Activated gamma-delta T cell (primary cell): ENCODE measurements around the gene HMOX2.

Source experiments
- DNase-seq: peaks from one replicate; lab custom pipeline; 2025; lab: John Stamatoyannopoulos, UW
- total RNA-seq, 2 donors: gene quantifications; one replicate each; lab custom pipeline; 2026; lab: John Stamatoyannopoulos, UW

HMOX2 gene, protein sequence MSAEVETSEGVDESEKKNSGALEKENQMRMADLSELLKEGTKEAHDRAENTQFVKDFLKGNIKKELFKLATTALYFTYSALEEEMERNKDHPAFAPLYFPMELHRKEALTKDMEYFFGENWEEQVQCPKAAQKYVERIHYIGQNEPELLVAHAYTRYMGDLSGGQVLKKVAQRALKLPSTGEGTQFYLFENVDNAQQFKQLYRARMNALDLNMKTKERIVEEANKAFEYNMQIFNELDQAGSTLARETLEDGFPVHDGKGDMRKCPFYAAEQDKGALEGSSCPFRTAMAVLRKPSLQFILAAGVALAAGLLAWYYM
- total RNA-seq, result 60.4 to 66.0 reads per million in 2 donors

DNA sequence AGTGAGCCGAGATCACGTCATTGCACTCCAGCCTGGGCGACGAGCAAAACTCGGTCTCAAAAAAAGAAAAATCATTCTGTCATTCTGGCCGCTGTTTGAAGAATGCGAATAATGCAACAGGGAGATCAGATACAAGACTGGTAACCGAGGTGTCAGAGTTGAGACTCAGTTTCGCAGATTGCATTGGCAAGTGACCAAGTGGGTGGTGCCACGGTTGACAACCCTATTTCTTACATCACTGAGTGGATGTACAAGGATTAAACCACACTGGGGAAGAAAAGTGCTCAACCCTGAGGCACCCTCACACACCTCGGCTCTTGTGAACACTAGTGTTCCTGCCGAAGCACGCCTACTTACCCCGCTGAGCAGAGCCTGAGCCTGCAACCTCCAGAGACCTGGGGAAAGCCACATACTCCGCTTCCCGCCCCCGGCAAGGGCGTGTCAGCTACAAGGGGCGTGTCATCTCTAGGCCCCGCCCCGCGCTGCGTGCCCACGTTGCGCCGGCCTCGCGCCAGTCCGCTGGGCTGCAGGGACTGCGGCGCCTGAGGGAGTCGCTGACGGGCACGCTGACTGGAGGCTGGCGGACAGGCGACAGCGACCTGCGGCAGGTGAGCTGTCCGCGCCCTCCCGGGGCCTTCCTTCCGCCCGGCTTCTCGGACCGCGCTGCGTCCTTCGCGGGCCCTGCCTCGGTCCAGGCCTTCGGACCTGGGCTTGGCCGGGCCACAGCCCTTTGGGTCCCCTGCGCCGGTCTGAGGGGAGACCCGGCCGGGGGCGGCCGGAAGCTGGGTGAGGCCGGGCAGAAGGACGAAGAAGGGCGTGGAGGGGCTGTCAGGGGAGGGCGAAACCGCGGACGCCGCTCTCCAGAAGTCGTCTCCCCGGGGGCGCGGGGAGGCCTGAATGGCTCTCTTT lies at the start of gene HMOX2:
Gene HMOX2 (plus strand): TSS at position 519 of the 909 bp plus-strand sequence. CDS start 29,127 bp downstream, outside the sequence.
- DNase-seq, result peak; percentile 89

DNA sequence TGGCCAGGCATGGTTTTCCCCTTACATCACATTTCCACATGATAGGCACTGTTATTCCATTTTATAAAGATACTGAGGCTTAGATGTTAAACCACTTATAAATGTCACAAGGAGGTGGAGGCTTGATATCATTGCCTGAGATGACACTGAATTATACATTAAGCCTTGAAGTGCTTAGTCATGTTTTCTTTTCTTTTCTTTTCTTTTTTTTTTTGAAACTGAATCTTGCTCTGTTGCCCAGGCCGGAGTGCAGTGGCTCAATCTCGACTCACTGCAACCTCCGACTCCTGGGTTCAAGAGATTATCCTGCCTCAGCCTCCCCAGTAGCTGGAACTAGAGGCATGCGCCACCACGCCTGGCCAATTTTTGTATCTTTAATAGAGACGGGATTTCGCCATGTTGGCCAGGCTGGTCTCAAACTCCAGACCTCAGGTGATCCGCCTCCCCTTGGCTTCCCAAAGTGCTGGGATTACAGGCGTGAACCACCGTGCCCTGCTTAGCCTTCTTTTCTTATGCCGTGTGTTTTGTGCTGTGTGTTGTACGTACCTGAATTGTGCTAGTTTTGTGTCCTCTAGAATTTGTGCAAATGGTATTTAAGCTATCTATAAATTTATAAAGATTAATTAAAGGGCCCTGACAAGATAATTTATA lies 49.4 kb upstream of the HMOX2 start:
- DNase-seq, result no peak

DNA sequence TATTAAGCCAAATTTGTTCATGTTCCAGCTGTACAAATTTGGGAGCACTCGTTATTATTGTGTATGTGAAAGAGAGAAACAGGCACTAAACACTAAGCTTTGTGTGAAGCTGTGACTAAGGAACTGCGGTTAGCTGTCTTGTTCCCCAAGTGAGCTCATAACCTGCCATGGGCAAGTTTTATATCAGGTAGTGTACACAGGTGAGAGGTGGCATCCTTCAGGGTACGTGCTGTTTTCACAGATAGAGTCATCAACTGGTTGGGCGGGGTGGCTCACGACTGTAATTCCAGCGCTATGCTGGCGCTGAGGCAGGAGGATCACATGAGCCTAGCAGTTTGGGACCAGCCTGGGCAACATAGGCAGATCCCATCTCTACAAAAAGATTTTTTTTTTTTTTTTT lies 47.7 kb upstream of the HMOX2 start:
- DNase-seq, result no peak

DNA sequence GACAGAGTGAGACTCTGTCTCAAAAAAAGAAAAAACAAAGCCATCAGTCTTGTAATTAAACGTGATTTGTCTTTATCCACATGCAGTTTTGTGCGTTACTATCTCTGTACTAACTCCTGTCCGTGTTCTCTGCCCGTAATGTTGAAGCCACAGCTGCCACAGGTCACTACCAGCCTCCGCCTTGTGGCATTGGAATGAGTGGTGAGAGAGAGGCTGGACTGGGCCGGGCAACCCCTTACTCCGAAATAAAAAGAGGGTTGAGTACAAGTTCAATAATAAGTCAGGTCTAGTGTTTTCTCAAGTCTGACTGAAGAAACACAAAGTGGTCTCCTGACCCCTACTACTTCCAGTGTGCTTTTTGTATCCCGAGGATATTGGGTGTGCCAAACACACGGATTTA lies 45.2 kb upstream of the HMOX2 start:
- DNase-seq, result no peak

DNA sequence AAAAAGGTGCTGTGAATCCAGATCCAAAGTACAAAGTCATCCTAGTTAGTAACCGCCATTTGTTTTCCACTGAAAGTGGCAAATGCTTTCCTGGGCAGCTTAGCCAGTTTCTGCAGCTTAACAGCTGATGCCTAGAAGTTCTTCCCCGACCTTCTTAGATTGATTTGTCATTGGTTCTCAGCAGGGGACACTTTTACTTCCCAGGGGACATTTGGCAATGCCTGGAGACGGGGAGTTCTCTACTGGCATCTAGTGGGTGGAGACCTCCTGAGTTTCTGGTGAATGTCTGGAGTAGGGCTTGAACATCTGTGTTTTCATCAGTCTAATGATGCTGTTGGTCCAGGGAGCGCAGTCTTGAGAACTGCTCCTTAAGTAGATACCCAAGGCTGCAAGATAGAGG lies 43.0 kb upstream of the HMOX2 start:
- DNase-seq, result no peak

DNA sequence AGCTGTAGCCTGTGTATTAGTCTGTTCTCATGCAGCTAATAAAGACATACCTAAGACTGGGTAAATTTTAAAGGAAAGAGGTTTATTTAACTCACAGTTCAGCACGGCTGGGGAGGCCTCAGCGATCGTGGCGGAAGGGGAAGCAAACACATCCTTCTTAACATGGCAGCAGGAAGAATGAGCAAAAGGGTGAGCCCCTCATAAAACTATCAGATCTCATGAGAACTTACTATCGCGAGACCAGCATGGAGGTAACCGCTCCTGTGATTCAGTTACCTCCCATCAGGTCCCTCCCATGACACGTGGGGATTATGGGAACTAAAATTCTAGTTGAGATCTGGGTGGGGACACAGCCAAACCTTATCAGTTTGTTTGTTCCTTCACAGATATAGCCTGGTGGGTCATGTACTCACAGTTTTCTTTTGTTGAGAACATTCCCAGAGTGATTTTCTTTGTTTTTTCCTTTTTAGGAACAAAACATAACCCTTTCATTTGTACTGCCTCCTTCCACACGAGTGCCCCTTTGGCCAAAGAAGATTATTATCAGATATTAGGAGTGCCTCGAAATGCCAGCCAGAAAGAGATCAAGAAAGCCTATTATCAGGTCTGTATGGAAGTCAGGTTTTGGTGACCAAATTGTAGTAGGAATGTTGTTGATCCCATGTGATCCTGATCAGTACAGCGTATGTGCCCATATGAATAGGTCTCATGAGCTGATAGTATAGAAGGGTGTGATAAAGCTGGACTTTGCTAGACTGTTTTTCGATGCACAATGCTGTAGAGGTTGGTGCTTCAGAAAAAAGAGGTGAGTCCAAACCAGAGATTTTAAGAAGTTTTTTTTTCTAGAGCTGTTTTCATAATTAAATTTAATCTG lies 42.0 kb upstream of the HMOX2 start:
- DNase-seq, result no peak

DNA sequence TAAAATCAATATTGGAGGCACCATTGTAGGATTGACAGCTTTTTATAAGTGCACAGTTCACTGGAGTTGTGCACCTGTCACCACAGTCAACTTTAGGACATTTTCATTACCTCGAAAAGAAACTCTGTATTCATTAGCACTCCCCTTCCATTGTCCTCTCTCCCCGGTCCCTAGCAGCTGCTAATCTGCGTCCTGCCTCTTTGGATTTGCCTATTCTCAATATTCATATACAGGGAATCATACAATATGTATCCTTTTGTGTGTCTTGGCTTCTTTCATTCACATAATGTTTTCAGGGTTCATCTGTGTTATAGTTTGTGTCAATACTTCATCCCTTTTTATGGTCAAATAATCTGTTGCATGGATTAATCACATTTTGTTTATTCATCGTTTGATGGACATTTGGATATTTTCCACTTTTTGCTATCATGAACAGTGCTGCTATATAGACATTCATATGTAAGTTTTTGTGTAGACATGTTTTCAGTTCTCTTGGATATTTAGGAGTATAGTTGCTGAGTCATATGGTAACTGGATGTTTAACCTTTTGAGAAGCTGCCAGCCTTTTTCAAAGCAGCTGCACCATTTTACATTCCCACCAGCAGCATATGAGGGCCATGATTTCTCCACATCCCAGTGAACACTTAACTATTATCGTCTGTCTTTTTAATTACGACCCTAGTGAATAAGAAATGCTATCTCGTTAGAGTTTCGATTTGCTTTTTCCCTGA lies 40.7 kb upstream of the HMOX2 start:
- no peak for DNase-seq

DNA sequence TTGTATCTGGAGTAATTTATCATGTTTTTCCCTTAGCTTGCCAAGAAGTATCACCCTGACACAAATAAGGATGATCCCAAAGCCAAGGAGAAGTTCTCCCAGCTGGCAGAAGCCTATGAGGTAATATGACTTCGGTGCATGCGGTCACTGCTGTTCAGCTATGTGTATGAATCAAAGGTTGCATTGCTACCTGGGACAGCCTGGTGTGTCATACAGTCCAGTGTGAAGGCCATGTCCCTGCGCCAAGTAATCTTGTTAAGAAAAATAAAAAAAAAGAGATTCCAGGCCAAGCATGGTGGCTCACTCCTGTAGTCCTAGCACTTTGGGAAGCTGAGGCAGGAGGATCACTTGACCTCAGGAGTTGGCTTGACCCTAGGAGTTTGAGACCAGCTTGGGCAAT lies 38.8 kb upstream of the HMOX2 start:
- no peak for DNase-seq

DNA sequence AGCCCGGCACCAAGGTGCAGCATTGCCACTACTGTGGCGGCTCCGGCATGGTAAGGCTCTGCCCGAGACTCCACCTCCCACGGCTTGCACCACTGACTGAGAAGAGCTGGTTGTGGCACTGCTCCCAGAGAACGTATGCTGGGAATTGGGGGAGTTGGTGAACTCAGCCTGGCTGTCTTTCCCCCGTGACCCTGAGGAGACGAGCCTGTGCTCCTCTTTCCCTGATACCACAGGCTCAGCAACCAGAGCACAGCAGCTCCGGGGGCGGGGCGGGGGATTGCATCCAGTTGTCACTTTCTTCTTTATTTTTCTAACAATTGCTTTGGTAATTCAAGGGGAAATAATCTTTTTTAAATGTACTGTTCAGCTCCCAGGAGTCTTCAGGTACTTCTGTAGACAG lies 33.8 kb upstream of the HMOX2 start:
- DNase-seq, result no peak

DNA sequence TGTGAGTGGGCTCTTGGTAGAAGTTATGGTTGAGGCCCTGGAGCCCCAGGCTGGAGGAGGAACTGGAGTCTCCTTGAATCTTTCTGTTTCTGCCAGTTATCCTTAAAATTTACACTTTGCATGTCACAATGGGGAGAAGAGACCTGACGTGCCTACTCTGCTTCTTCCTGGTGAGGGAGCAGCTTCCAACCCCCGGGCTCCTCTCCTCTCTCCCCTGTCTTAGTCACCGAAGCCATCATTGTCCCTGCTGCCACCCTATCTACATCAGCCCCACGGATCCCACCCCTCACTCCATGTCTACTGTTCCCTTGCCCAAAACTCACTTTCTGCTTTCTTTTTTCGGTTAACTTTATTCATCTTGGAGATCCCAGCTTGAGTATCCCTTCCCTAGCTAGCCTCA lies 32.9 kb upstream of the HMOX2 start:
- DNase-seq, result no peak

DNA sequence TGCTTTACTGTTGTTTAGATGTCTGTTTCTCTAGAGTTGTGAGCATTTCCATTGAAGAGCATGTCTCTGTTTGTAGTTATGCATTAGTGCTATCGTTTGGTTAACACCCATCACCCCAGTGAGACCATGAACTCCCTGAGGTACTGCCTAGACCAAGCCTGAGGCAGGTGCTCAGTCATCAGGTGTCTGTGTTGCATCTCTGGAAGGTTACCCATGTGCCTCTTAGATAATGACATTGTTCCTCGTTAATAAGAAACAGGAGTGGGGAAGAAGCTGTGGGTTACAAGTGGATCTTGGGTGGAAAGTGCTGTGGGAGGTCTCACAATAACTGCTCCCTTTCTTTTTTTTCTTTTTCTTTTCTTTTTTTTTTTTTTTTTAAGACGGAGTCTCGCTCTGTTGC lies 32.2 kb upstream of the HMOX2 start:
- DNase-seq, result no peak

DNA sequence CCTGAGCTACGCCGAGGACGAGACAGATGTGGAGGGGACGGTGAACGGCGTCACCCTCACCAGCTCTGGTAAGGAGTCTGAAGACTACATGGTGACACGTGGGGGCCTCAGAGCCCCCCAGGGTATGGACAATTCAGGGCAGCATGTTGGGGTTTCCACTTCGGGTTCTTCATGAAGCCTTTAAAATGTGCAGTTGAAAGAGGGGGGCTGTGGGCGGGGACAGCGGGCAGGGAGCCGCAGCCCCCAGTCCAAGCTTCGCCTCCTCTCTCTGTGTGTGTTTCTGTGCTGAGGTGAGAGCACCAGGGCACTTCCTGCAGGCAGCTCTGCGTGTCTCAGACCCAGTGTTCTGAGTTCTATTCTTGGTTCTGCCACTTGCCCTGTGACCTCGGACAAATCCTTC lies 25.8 kb upstream of the HMOX2 start:
- DNase-seq, result no peak

DNA sequence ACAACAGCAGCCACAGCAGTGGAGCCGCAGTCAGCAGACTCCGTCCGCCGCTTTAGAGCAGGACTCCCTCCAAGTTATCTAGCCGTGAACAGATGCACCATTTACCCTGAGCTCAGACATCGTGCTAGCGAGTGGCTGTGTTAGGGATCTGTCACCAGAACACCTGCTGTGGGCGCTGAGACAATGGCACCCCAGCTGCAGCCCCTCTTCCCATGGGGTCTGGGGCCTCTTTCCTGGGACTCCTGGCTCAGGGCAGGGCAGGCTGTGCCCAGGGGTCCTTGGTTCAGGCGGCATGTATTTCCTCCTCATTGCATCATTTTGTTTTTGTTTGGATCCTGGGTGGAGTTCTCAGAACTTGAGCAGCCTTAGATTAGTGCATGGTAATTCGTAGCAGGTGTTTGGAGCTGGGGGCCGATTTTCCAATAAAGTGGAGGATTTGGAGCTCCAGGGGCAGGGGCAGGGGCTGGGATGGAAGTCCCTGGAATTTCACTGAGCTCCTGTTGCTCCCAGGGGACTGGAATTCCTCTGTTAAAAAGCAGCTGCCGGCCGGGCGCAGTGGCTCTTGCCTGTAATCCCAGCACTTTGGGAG lies 25.2 kb upstream of the HMOX2 start:
- DNase-seq, result no peak

DNA sequence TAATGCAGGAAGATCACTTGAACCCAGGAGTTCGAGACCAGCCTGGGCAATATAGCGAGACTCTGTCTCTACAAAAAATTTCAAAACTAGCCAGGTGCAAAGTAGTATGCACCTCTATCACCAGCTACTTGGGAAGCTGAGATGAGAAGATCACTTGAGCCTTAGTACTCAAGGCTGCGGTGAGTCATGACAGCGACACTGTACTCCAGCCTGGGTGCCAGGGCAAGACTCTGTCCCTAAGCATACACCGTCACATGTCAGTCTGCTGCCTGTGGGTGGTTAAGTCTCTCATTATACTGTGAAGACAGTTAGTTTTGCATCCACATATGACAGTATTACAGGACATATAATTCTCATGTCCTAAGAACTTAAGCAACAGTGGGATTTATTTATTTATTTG lies 23.5 kb upstream of the HMOX2 start:
- no peak for DNase-seq

DNA sequence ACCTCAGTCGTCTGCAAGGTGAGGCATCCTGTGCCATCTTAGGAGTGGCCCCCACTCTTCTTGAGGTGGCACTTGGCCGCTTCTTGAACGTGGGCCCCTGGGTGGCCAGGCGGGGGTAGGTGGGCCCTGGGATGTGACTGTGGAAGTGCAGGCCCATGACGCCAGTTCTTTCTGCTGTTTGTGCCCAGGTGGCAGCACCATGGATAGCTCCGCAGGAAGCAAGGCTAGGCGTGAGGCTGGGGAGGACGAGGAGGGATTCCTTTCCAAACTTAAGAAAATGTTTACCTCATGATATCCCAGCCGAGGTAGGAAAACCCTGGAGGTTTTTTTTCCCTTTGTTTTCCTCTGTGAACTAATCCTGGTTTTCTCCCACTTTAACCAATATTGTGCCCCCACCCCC lies 21.6 kb upstream of the HMOX2 start:
- DNase-seq, result no peak

DNA sequence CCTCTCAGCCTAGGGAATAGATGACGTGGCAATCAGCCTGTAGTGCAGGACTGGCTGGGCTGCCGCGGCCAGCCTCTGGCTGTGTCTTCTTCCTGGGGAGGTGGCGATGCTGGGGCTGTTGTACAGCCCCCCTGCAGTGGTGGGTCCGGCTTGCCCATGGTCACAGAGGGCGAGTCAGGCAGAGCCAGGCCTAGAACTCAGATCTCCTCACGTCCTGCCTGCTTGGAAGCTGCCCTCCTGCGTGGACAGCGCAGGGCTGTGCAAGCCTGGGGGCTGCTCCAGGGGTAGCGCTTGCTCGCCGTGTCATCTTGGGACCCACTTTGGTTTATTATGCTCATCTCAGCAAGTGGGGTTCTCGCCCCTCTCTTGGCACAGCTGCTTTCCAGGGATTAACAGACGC lies 21.1 kb upstream of the HMOX2 start:
- no peak for DNase-seq

DNA sequence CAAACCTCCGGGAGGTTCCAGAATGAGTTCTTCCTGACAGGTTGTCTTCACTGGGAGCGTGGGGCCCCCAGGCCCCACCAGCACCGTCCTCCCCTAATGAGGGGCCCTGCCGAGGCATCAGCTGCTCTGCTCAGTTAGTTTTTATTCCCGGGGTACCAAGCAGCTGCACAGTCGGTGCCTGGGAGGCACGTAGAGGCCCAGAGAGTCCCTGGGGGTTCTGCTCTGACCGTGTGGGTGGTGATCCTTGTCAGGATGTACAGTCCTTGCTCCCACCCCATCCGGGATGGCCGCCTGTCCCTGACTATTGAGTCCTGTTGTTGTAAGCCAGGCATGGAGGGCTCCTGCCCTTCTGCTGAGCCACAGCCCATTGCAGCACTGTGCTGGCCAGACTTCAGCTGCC lies 20.2 kb upstream of the HMOX2 start:
- no peak for DNase-seq

DNA sequence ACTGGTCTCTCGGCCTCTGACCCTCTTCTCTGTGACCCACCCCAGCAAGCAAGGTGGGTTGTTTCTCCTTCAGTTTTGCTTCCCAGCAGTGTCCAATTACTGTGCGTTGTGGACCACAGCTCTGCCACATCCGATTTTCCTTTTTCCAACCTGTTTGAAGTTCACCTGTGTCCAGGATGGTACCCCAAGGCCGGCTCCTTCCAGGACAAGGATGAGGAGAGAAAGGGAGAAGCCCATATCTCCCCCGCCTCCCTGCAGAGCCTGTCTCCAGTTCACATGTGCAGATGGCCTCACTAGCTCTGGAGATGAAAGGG lies 15.3 kb upstream of the HMOX2 start:
- no peak for DNase-seq

DNA sequence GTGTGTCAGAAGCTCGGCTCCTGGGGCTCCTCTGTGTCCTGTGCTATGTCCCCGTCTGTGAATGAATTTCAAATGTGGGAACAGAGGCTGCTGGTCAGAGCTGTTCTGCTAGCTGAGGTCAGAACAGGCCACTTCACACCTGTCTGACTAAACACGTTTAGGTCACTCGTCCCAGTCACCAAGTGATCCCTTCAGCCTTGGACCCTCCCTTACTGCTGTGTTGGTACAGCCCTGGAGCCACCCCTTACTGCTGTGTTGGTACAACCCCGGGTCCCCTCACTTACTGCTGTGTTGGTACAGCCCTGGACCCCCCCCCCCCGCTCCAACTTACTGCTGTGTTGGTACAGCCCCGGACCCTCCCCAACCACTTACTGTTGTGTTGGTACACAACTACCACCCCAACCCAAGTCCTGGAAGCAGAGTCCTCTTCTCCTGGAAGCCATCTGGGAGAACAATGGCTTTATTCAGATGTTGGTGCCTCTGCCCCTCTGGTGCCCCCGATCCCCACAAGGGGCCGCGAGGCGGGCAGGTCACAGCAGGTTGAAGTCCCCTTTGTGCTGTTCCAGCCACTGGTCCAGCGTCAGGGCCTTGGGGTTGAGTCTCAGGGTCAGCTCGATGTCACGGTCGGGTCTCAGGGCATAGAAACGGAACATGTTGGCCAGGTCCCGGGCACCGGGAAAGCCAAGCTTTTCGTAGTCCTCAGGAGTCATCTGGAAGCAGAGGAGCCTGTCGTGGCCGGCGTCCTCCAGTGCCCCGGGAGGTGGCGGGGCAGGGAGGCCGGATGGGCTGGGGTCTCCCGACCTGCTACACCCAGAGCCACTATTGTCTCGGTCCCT lies 14.7 kb upstream of the HMOX2 start:
- no peak for DNase-seq
